ENCODE data around the gene BTBD17. TPM values are rescaled to one million over a fixed set of nuclear protein-coding genes. Genes with fewer than 3 reads are reported as not detected.

Gene BTBD17
- total RNA-seq, 1 donor from 2014 or later, result not detected

GRCh38 chr17:74316220-74316619, 45.4 kb downstream of the BTBD17 start:
- no peaks in the 10 kb centered on the region for H4K20me1 ChIP-seq (ENCODE audit: insufficient read depth, low read length)
- no peaks in the 10 kb centered on the region for H3K79me2 ChIP-seq (ENCODE audit: insufficient read depth, low read length)
- H3K4me1 ChIP-seq (ENCODE audit: insufficient read depth, low read length), result no peaks in the 10 kb centered on the region
- Mint-ChIP-seq H3K9me3 (ENCODE audit: unreplicated experiment) (peaks cover 10% of the 10 kb centered on the region), H3K27me3 (ENCODE audit: low read depth, unreplicated experiment) (peaks cover 50% of the 10 kb centered on the region), H3K4me3 (ENCODE audit: unreplicated experiment) (no peak overlapping the region), H3K4me1 (ENCODE audit: low read depth, unreplicated experiment) (no peaks in the 10 kb centered on the region), H3K27ac (ENCODE audit: unreplicated experiment) (no peak overlapping the region), H3K36me3 (ENCODE audit: low read depth, unreplicated experiment) (peaks cover 2% of the 10 kb centered on the region)
- no peak for FAIRE-seq
- no peak overlapping the region for H3K9ac ChIP-seq (ENCODE audit: low read length)
- TF ChIP-seq EZH2 (IDR thresholded peaks at IDR 0.05; ENCODE audit: insufficient read depth, low read length) (no peak), CTCF (IDR thresholded peaks at IDR 0.05; ENCODE audit: insufficient read depth, low read depth, low read length) (no peak)
- no peak overlapping the region for H3K27ac ChIP-seq (ENCODE audit: low read depth, low read length)
- no peak overlapping the region for H3K4me3 ChIP-seq (ENCODE audit: insufficient read depth, low read depth, low read length)
- no peak for DNase-seq (ENCODE audit: low read depth)
- H2AFZ ChIP-seq (ENCODE audit: low read depth, low read length), result no peak overlapping the region
- no peak overlapping the region for H3K4me2 ChIP-seq (ENCODE audit: low read length)
- no peaks in the 10 kb centered on the region for H3K27me3 ChIP-seq (ENCODE audit: insufficient read depth, low read length)
- peaks cover 4% of the 10 kb centered on the region for H3K9me3 ChIP-seq (ENCODE audit: insufficient read depth, low read depth, low read length)
- H3K36me3 ChIP-seq (ENCODE audit: insufficient read depth, low read length), result no peaks in the 10 kb centered on the region

DNA sequence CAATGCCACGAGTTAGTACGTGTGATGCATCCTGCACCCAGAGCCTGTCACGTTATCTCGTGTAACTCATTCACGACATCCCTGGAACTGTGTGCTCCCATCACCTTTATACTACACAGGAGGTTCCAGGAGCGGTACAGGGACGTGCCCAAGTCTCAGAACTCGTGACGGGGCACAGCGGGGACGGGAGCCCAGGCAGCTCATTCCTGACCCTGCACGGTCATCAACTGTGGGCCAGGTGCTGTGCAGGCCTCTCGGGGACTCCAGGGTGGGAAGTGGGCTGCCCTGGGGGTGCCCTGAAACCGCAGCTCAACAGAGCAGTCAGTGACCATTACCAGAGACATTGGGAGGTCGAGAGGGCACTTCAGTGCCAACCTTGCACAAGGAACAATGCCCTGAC, 46.8 kb downstream of the BTBD17 start:
- Histone ChIP-seq H3K4me2 (ENCODE audit: low read length) (no peak overlapping the region), H3K4me1 (ENCODE audit: insufficient read depth, low read length) (no peaks in the 10 kb centered on the region), H2AFZ (ENCODE audit: low read depth, low read length) (no peak overlapping the region), H3K36me3 (ENCODE audit: insufficient read depth, low read length) (no peaks in the 10 kb centered on the region), H3K27me3 (ENCODE audit: insufficient read depth, low read length) (no peaks in the 10 kb centered on the region), H3K9me3 (ENCODE audit: insufficient read depth, low read depth, low read length) (peaks cover 4% of the 10 kb centered on the region), H3K9ac (ENCODE audit: low read length) (no peak overlapping the region), H3K79me2 (ENCODE audit: insufficient read depth, low read length) (no peaks in the 10 kb centered on the region), H3K27ac (ENCODE audit: low read depth, low read length) (no peak overlapping the region), H4K20me1 (ENCODE audit: insufficient read depth, low read length) (no peaks in the 10 kb centered on the region), H3K4me3 (ENCODE audit: insufficient read depth, low read depth, low read length) (no peak overlapping the region)
- Mint-ChIP-seq H3K9me3 (ENCODE audit: unreplicated experiment) (peaks cover 10% of the 10 kb centered on the region), H3K4me3 (ENCODE audit: unreplicated experiment) (no peak overlapping the region), H3K36me3 (ENCODE audit: low read depth, unreplicated experiment) (peaks cover 2% of the 10 kb centered on the region), H3K27ac (ENCODE audit: unreplicated experiment) (no peak overlapping the region), H3K27me3 (ENCODE audit: low read depth, unreplicated experiment) (peaks cover 43% of the 10 kb centered on the region), H3K4me1 (ENCODE audit: low read depth, unreplicated experiment) (no peaks in the 10 kb centered on the region)
- FAIRE-seq (no peak), DNase-seq (ENCODE audit: low read depth) (no peak)
- TF ChIP-seq EZH2 (IDR thresholded peaks at IDR 0.05; ENCODE audit: insufficient read depth, low read length) (no peak), CTCF (IDR thresholded peaks at IDR 0.05; ENCODE audit: insufficient read depth, low read depth, low read length) (no peak)

DNA sequence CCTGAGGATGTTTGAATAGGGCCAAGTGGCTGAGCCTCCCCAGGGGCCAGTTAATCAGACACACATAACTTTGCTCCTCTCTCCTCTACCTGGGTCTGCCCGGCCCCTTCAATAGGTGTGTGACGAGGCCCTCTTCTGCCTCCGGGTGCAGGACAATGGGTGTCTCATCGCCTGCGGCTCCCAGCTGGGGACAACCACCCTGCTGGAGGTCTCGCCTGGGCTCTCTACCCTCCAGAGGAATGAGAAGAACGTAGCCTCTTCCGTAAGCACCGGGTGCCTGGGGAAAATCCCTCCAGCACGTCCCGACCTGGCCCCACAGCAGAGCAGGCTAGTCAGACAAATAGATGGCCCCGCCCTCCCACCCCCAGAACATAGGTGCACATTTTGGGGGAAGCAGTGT, 51.8 kb downstream of the BTBD17 start:
- H3K4me3 Mint-ChIP-seq (ENCODE audit: unreplicated experiment), result no peak overlapping the region
- no peak for DNase-seq (ENCODE audit: low read depth)

More for the DNA sequence above, 51.8 kb downstream of the BTBD17 start:
- Histone ChIP-seq H4K20me1 (ENCODE audit: insufficient read depth, low read length) (no peaks in the 10 kb centered on the region), H3K27me3 (ENCODE audit: insufficient read depth, low read length) (peaks cover 3% of the 10 kb centered on the region), H3K79me2 (ENCODE audit: insufficient read depth, low read length) (no peaks in the 10 kb centered on the region), H3K4me3 (ENCODE audit: insufficient read depth, low read depth, low read length) (no peak overlapping the region), H3K9ac (ENCODE audit: low read length) (no peak overlapping the region), H3K4me1 (ENCODE audit: insufficient read depth, low read length) (no peaks in the 10 kb centered on the region), H2AFZ (ENCODE audit: low read depth, low read length) (no peak overlapping the region), H3K36me3 (ENCODE audit: insufficient read depth, low read length) (no peaks in the 10 kb centered on the region), H3K27ac (ENCODE audit: low read depth, low read length) (no peak overlapping the region), H3K9me3 (ENCODE audit: insufficient read depth, low read depth, low read length) (peaks cover 4% of the 10 kb centered on the region), H3K4me2 (ENCODE audit: low read length) (no peak overlapping the region)
- peaks cover 2% of the 10 kb centered on the region for H3K36me3 Mint-ChIP-seq (ENCODE audit: low read depth, unreplicated experiment)
- peaks cover 26% of the 10 kb centered on the region for H3K27me3 Mint-ChIP-seq (ENCODE audit: low read depth, unreplicated experiment)
- no peak overlapping the region for H3K27ac Mint-ChIP-seq (ENCODE audit: unreplicated experiment)
- no peak for TF ChIP-seq CTCF (IDR thresholded peaks at IDR 0.05; ENCODE audit: insufficient read depth, low read depth, low read length)
- no peak for TF ChIP-seq EZH2 (IDR thresholded peaks at IDR 0.05; ENCODE audit: insufficient read depth, low read length)
- FAIRE-seq, result no peak
- H3K4me1 Mint-ChIP-seq (ENCODE audit: low read depth, unreplicated experiment), result no peaks in the 10 kb centered on the region
- peaks cover 10% of the 10 kb centered on the region for H3K9me3 Mint-ChIP-seq (ENCODE audit: unreplicated experiment)
